Duodenal mucosa (tissue), 2 donors: ENCODE results near the gene FOXN1.

Experiments used
- H3K27ac ChIP-seq: one replicate; pipeline ENCODE4 v1.7.0; 2013; ENCODE audit warnings: low read depth, low read length
- H3K27me3 ChIP-seq, 2 donors: one replicate each; pipeline ENCODE4 v1.7.0; 2013; ENCODE audit warnings: low read length in 2 of 2, control low read depth in 1 of 2; ENCODE audit not compliant: insufficient read depth in 2 of 2, control insufficient read depth in 1 of 2
- H3K36me3 ChIP-seq, 2 donors: one replicate each; pipeline ENCODE4 v1.7.0; 2013; ENCODE audit warnings: low read length in 2 of 2, control low read depth in 1 of 2; ENCODE audit not compliant: insufficient read depth in 2 of 2, control insufficient read depth in 1 of 2
- H3K4me1 ChIP-seq, 2 donors: one replicate each; pipeline ENCODE4 v1.7.0; 2013; ENCODE audit warnings: low read length in 2 of 2, control low read depth in 1 of 2; ENCODE audit not compliant: insufficient read depth in 2 of 2, control insufficient read depth in 1 of 2
- H3K4me3 ChIP-seq, 2 donors: one replicate each; pipeline ENCODE4 v1.7.0; 2013; ENCODE audit warnings: low read length in 2 of 2, low read depth in 1 of 2
- H3K9ac ChIP-seq, 2 donors: one replicate each; pipeline ENCODE4 v1.7.0; 2013; ENCODE audit warnings: low read length in 2 of 2, low read depth in 1 of 2
- H3K9me3 ChIP-seq, 2 donors: one replicate each; pipeline ENCODE4 v1.7.0; 2013; ENCODE audit warnings: low read length in 2 of 2, control low read depth in 1 of 2; ENCODE audit not compliant: control insufficient read depth in 1 of 2

Gene FOXN1

DNA sequence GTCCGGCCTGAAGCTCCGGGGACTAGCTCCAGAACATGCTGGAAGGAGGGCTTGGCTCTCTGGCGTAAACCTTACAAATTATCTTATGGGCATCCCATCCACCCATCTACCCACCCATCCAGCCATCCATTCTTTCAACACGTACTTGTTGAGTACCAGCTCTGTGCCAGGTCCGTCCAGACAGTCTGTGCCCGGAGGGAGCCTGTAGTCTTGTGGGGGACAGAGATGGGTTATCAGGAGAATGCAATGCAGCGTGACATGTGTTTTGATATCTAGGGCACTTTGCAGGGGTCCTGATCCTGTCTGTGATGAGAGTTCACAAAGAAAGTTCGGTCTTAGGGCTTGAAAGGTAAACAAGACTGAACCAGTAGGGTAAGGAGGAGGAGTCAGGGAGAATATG, 36.8 kb upstream of the FOXN1 start:
- Histone ChIP-seq H3K4me1 (peaks cover 52 to 59% of the 10 kb centered on the region in 2 donors), H3K4me3 (no peak overlapping the region)

DNA sequence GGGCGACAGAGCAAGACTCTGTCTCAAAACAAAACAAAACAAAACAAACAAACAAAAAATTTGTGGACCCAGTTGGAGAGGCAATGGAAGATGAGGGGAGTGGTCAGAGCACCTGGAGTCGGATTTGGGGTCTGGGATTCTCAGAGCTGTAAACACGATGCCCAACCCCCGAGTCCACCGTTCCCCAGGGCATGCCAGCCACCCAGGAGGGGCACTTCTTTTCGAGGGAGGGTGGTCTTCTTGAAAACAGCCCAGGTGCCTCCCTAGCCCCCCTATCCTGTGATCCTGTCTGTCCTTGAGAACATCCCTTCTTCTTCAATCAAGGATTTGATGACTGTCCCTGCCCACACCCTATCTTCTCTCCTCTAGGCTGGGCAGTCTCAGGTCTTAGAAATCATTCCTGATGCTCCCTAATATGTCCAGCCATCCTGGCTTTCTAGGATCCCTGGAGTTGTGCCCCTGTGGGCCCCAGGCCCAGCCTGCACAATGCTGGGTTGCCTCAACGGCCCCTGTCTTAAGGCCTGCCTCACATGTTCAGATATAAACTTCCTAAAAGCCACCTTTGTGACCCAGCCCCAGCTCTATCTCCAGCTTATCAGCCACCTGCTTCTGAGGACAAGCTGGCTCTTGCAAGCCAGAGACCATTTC, 35.8 kb upstream of the FOXN1 start:
- no peaks in the 10 kb centered on the region for H3K27me3 ChIP-seq
- H3K9ac ChIP-seq = peak overlapping the region in 1 of 2 donors; percentile 29
- no peaks in the 10 kb centered on the region for H3K9me3 ChIP-seq
- peaks cover 0 to 2% of the 10 kb centered on the region in 2 donors for H3K36me3 ChIP-seq
- H3K4me3 ChIP-seq = peak overlapping the region in 1 of 2 donors; percentile 10
- H3K27ac ChIP-seq = peak overlapping the region; percentile 73
- peaks cover 62 to 68% of the 10 kb centered on the region in 2 donors for H3K4me1 ChIP-seq

More for the DNA sequence above, 36.8 kb upstream of the FOXN1 start:
- Histone ChIP-seq H3K9me3 (no peaks in the 10 kb centered on the region), H3K27me3 (no peaks in the 10 kb centered on the region), H3K9ac (no peak overlapping the region), H3K36me3 (no peaks in the 10 kb centered on the region), H3K27ac (no peak overlapping the region)

DNA sequence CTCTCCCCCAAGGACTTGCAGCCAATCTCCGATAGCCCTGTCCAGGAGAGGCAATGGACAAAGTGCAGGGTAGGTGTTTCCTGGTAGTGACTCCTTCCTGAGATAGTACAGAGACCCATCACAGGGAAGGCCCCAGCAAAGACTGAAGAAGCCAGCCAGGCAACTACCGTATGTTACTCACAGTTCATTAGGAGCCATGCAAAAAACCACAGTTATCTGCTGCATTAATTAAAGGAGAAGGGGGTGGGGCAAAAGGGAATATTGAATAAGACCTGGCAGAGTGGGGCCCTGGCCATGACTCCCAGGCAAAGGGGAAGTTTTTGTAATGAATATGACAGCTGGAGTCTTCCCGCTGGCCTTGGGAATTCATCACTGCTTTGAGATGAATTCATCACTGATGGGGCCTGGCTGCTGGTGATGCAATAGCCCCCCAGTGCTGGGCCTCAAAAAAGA, 35.2 kb upstream of the FOXN1 start:
- H3K27me3 ChIP-seq = no peaks in the 10 kb centered on the region
- peaks cover 0 to 2% of the 10 kb centered on the region in 2 donors for H3K36me3 ChIP-seq
- no peaks in the 10 kb centered on the region for H3K9me3 ChIP-seq
- H3K4me1 ChIP-seq = peaks cover 64 to 70% of the 10 kb centered on the region in 2 donors
- H3K4me3 ChIP-seq = peak overlapping the region in 1 of 2 donors; percentile 10
- no peak overlapping the region for H3K27ac ChIP-seq
- no peak overlapping the region for H3K9ac ChIP-seq

DNA sequence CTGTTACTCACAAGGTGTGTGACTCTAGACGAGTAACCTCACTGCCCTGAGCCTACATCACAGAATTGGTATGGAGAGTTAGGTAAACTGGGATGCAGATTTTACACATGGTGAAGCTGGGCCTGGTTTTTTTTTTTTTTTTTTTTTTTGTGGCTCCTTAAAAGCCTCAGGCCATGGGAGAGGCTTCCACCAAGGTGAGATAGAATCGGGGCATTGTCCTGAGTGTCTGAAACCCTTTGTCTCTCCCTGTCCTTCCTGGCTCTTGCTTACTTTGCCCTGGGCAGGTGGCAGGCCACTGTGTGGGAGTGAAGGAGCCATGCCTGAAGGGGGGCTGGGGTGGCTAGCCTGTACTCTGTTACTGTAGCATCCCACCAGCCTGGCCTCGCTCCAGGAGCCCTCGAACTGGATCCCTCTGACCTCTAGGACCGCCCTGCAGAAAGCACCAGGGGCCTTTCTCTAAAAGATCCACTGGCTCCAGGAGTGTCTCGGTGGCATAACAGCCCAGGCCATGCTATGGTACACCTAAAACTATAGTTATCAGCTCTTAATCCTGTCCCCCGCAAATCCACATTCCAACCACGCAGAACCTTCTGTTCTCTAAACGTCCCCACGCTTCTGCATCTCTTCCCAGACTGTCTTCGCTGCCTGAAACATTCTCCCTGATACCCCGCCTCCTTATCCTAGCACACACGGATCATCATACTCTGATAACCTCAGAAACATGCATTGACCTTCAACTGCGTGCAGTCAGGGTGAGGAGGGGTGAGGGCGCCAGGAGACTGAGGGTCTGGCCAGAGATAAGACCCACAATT, 34.4 kb upstream of the FOXN1 start:
- no peak overlapping the region for H3K4me3 ChIP-seq
- no peak overlapping the region for H3K27ac ChIP-seq
- peaks cover 0 to 2% of the 10 kb centered on the region in 2 donors for H3K36me3 ChIP-seq
- H3K9me3 ChIP-seq = no peaks in the 10 kb centered on the region
- no peaks in the 10 kb centered on the region for H3K27me3 ChIP-seq
- H3K4me1 ChIP-seq = peaks cover 65 to 69% of the 10 kb centered on the region in 2 donors
- no peak overlapping the region for H3K9ac ChIP-seq

DNA sequence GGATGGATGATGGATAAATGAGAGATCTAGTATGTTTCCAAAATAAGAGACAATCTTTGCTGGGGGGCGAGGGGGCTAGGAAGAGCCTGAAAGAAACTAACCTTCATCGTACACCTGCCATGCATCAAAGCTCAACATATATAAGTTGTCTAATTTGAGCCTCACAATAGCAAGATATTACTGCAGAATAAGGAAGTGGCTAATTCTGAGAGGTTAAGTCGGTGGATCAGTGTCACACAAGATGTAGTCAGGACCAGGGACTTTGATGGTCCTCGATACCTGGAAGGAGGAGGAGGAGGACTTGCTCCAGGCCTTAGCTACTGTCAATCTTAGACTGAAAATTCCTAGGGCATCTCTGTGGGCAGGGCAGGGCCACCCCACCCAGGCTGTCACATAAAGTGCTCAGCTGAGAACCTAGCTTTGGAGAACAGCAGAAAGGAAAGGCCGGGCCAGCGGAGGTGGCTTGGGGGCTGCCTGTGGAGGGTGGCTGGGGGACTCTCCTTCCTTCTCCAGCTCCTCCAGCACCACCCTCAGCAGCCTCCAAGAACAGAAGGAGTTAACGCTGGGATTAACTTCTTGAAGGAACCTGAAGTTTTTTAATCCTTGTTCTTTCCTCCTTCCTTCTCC, 33.2 kb upstream of the FOXN1 start:
- Histone ChIP-seq H3K27ac (peak overlapping the region; percentile 74), H3K27me3 (no peaks in the 10 kb centered on the region), H3K4me3 (peak overlapping the region; percentile 28 to 66), H3K9me3 (no peaks in the 10 kb centered on the region), H3K36me3 (peaks cover 0 to 2% of the 10 kb centered on the region in 2 donors), H3K4me1 (peaks cover 61 to 64% of the 10 kb centered on the region in 2 donors), H3K9ac (peak overlapping the region; percentile 47 to 76)

DNA sequence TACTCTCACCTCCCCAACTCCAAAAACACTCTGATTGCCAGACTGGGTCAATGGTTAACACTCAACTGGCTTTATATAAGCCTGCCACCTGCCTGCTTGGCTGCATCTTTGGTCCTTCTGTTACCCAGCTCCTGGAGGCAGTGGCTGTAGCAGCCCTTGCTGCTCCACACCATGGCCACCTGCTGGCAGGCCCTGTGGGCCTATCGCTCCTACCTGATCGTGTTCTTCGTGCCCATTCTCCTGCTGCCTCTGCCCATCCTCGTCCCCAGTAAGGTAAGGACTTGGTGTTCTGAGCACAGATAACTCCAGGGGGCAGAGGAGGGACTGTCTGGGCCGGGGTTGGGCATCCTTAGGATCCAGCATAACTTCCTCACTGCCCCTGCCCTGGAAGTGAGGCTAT, 32.6 kb upstream of the FOXN1 start, which contains the start of gene SLC13A2:
Gene SLC13A2, plus strand, starts transcription at position 103 of the 400 bp plus-strand sequence. Its CDS starts 69 bp downstream, at position 172.
- peak within 1 kb of the TSS; percentile 66 to 80 for H3K4me3 ChIP-seq
- H3K36me3 ChIP-seq = peaks cover 0 to 2% of the 10 kb centered on the region in 2 donors
- H3K27ac ChIP-seq = peak within 1 kb of the TSS; percentile 74
- peaks cover 63 to 70% of the 10 kb centered on the region in 2 donors for H3K4me1 ChIP-seq
- no peaks in the 10 kb centered on the region for H3K27me3 ChIP-seq
- H3K9ac ChIP-seq = peak within 1 kb of the TSS; percentile 76 to 89
- H3K9me3 ChIP-seq = no peaks in the 10 kb centered on the region

DNA sequence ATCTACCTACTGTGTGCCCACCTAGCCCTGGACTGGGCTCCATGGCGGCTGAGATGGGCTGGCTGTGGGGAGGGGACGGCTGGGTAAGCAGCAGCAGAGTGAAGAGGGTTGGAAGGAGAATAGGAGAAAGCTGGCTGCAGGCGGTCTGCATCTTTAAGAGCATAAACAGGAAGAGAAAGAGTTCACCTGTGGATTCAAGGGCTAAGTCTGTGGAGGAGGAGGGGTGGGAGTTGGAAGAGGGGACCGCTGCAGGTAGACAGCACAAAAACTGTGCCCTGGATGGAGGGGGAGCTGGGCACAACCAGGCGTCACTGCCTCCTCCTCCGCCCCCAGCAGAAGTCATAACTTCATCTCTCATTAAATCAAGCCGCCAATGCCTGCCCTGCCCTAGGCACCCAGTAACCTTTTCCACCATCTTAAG, 32.0 kb upstream of the FOXN1 start:
- Histone ChIP-seq H3K4me1 (peaks cover 65 to 69% of the 10 kb centered on the region in 2 donors), H3K9me3 (no peaks in the 10 kb centered on the region), H3K4me3 (peak overlapping the region; percentile 66 to 80), H3K27ac (peak overlapping the region; percentile 72), H3K9ac (peak overlapping the region; percentile 76 to 89), H3K27me3 (no peaks in the 10 kb centered on the region), H3K36me3 (peaks cover 0 to 2% of the 10 kb centered on the region in 2 donors)

DNA sequence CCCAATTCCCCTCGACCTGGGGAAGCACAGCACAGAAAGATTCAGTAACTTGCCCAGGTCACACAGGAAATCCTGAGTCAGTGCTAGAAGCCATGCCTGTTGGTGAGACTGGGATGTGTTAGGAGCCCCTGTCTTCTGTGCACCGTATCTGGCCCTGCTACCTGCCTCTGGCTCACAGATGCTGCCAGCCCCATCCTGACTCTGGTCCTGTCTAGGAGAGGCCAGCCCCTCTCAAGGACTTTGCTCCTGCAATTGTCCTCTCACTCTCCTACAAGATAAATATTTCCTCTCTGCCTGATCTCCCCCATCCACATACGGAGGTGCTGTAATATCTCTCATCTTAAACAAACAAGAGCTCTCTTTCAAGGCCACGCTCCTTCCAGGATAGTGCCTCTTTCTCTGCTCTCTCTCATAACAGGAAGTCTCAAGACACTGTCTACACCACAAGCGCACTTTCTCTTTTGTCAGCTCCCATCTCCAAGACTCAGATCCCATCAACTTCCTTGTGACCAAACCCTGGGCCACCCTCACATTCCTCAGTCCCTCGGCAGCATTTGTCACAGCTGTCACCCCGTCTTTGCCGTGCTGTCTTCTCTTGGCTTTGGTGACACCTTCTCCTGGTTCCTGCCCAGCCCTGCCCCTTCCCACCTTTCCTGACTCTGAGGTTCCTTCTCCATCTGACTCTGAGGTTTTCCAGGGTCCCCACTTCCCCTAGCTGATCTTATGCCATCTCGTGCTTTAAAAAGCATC, 30.8 kb upstream of the FOXN1 start:
- peak overlapping the region; percentile 66 to 80 for H3K4me3 ChIP-seq
- peaks cover 63 to 68% of the 10 kb centered on the region in 2 donors for H3K4me1 ChIP-seq
- H3K9ac ChIP-seq = peak overlapping the region; percentile 76 to 89

DNA sequence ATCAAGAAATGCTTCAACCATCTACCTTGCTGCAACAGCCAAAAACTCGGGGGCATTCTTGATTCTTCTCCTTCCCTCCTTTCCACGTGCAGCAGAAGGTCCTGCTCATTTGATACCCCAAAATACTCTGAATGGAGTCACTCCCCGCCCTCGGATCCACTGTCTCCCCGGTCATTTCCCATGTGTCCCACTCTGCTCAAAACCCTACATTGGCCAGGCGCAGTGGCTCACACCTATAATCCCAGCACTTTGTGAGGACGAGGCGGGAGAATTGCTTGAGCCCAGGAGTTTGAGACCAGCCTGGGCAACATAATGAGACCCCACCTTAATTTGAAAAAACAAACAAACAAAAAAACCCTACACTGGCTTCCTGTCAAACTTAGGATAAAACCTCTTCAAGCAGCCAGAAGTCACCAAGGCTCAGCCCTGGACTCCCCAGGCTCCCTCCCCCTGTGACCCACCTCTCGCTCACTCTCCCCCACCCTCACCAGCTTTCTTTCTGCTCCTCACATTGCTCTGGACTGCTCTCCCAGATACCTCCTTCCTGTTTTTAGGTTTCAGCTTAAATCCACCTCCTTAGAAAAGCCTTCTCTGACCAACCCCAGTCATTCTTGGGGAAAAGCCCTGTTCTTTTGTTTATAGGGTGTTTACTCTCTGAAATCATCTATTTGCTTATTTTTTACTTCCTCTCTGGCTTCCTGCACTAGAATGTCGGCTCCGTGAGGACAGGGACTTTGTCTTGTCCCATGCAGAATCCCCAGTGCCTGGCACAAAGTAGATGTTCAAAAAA, 29.9 kb upstream of the FOXN1 start:
- Histone ChIP-seq H3K27ac (no peak overlapping the region), H3K4me3 (peak overlapping the region; percentile 66 to 80), H3K9ac (peak overlapping the region; percentile 76 to 89), H3K9me3 (no peaks in the 10 kb centered on the region), H3K36me3 (peaks cover 0 to 2% of the 10 kb centered on the region in 2 donors), H3K27me3 (no peaks in the 10 kb centered on the region), H3K4me1 (peaks cover 63 to 70% of the 10 kb centered on the region in 2 donors)

More for the DNA sequence above, 30.8 kb upstream of the FOXN1 start:
- no peaks in the 10 kb centered on the region for H3K27me3 ChIP-seq
- H3K36me3 ChIP-seq = peaks cover 0 to 2% of the 10 kb centered on the region in 2 donors
- H3K27ac ChIP-seq = peak overlapping the region; percentile 72
- H3K9me3 ChIP-seq = no peaks in the 10 kb centered on the region
